Thyroid gland (tissue), 4 donors: ENCODE results near the gene CAST.

ENCODE experiments used
- POLR2A ChIP-seq, 2 donors: fragments of 450-650 bp; IDR thresholded peaks; one replicate each; pipeline ENCODE4 v1.6.1; 2017; ENCODE audit warnings: antibody characterized with exemption in 2 of 2, mild to moderate bottlenecking in 2 of 2, moderate library complexity in 1 of 2
- TF ChIP-seq, protein P1 (sequence below), 6 experiments: fragments of 200-600 bp in 3 of 6; fragments of 450-650 bp in 3 of 6; sonication (generic) in 3 of 6; IDR thresholded peaks; one replicate each; pipeline ENCODE4 v1.5.1; 2016 to 2019; ENCODE audit warnings: antibody characterized with exemption in 6 of 6, mild to moderate bottlenecking in 2 of 6, inconsistent platforms in 1 of 6, moderate library complexity in 1 of 6

DNA sequence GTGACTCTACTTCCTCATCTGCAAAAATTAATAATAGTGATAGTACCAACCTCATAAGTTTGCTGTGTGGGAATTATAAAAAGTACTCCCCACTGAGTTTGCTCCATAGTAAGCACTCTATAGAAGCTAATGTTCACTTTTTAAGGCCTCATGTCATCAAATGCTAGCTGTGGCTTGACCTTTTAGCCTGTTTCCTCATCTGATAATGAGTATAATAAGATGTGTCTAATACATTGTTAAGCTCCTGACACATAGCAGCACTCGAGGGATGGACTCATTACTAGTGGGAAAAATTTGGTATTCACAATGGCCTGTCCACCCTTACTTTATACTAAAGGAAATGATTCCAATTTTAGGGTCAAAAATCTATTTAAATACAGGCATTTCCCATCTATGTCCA lies 26.1 kb upstream of the CAST start:
- TF ChIP-seq, protein P1, sequence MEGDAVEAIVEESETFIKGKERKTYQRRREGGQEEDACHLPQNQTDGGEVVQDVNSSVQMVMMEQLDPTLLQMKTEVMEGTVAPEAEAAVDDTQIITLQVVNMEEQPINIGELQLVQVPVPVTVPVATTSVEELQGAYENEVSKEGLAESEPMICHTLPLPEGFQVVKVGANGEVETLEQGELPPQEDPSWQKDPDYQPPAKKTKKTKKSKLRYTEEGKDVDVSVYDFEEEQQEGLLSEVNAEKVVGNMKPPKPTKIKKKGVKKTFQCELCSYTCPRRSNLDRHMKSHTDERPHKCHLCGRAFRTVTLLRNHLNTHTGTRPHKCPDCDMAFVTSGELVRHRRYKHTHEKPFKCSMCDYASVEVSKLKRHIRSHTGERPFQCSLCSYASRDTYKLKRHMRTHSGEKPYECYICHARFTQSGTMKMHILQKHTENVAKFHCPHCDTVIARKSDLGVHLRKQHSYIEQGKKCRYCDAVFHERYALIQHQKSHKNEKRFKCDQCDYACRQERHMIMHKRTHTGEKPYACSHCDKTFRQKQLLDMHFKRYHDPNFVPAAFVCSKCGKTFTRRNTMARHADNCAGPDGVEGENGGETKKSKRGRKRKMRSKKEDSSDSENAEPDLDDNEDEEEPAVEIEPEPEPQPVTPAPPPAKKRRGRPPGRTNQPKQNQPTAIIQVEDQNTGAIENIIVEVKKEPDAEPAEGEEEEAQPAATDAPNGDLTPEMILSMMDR (IDR thresholded peaks at IDR 0.05), result no peak
- no peak for TF ChIP-seq POLR2A (IDR thresholded peaks at IDR 0.05)
